Ureter (tissue), 1 donor: ENCODE results near the gene FBXO7. TPM values are rescaled to one million over a fixed set of nuclear protein-coding genes. Genes with fewer than 3 reads are reported as not detected.

Experiments
- DNase-seq: peaks from one replicate; pipeline ENCODE4 v3.0.0-alpha.2; 2020; ENCODE audit warnings: low spot score
- total RNA-seq: library from RNA; stranded (reverse); gene quantifications from one replicate; pipeline ENCODE4 v1.2.4, GENCODE V29; 2023
- donor health status: DM: yes; HTN: yes; CAD: no.

FBXO7 gene
- total RNA-seq, 1 donor from 2014 or later: 85.0 TPM

GRCh38 chr22:32489377-32489776 lies 14.8 kb downstream of the FBXO7 start:
- DNase-seq: no peak

GRCh38 chr22:32490279-32490678 lies 15.7 kb downstream of the FBXO7 start:
- no peak for DNase-seq

- no peak for DNase-seq
Measured at GRCh38 chr22:32492111-32492510, 17.5 kb downstream of the FBXO7 start.

- no peak for DNase-seq
Measured at GRCh38 chr22:32493551-32493950, 18.9 kb downstream of the FBXO7 start.

- DNase-seq: no peak
Measured at GRCh38 chr22:32494971-32495370, 20.4 kb downstream of the FBXO7 start.

- no peak for DNase-seq
Measured at GRCh38 chr22:32499666-32500065, 25.1 kb downstream of the FBXO7 start.

GRCh38 chr22:32501836-32502752 lies 27.5 kb downstream of the FBXO7 start:
- no peak for DNase-seq

- DNase-seq: no peak
Measured at GRCh38 chr22:32509045-32509444, 34.4 kb downstream of the FBXO7 start.

GRCh38 chr22:32511274-32511673 lies 36.7 kb downstream of the FBXO7 start:
- DNase-seq: no peak

- DNase-seq: no peak
Measured at GRCh38 chr22:32511776-32512175, 37.2 kb downstream of the FBXO7 start.

- DNase-seq: no peak
Measured at GRCh38 chr22:32512267-32512982, 37.8 kb downstream of the FBXO7 start.

- DNase-seq: no peak
Measured at GRCh38 chr22:32515084-32515483, 40.5 kb downstream of the FBXO7 start.

- DNase-seq: no peak
Measured at GRCh38 chr22:32517488-32517887, 42.9 kb downstream of the FBXO7 start.

GRCh38 chr22:32517921-32518320 lies 43.3 kb downstream of the FBXO7 start:
- DNase-seq: no peak

GRCh38 chr22:32518381-32518780 lies 43.8 kb downstream of the FBXO7 start:
- no peak for DNase-seq

GRCh38 chr22:32518848-32519247 lies 44.2 kb downstream of the FBXO7 start:
- DNase-seq: no peak

GRCh38 chr22:32520612-32521011 lies 46.0 kb downstream of the FBXO7 start:
- no peak for DNase-seq

- DNase-seq: no peak
Measured at GRCh38 chr22:32522237-32522636, 47.6 kb downstream of the FBXO7 start.

GRCh38 chr22:32527756-32528155 lies 53.1 kb downstream of the FBXO7 start:
- no peak for DNase-seq

GRCh38 chr22:32528316-32528715 lies 53.7 kb downstream of the FBXO7 start:
- no peak for DNase-seq

GRCh38 chr22:32528984-32529982 lies 54.7 kb downstream of the FBXO7 start:
- peak; percentile 89 for DNase-seq

GRCh38 chr22:32531228-32531627 lies 56.6 kb downstream of the FBXO7 start:
- no peak for DNase-seq
